Neuronal stem cell (in vitro differentiated cells): ENCODE data around the gene SCYL2.
"Not testable (repeated sequence)": the region's sequence is repeated elsewhere in the genome, so short reads cannot be mapped to it uniquely, and the experiment has no call there.

Source experiments
- DNase-seq: peaks from one replicate; pipeline ENCODE4 v3.0.0-alpha.2; 2013; ENCODE audit warnings: low spot score
- H2AFZ ChIP-seq: one replicate; pipeline ENCODE4 v1.6.1; 2013; ENCODE audit warnings: mild to moderate bottlenecking, low read length, inconsistent platforms
- H2AK5ac ChIP-seq: 2 replicates; pipeline ENCODE4 v1.6.1; 2013; ENCODE audit warnings: low read depth, mild to moderate bottlenecking, inconsistent platforms, low read length, moderate library complexity, mixed read lengths
- H2BK120ac ChIP-seq: 2 replicates; pipeline ENCODE4 v1.6.1; 2013; ENCODE audit warnings: low read depth, mild to moderate bottlenecking, inconsistent platforms, low read length, moderate library complexity, mixed read lengths
- H2BK12ac ChIP-seq: one replicate; pipeline ENCODE4 v1.6.1; 2013; ENCODE audit warnings: low read length, inconsistent platforms
- H2BK15ac ChIP-seq: 2 replicates; pipeline ENCODE4 v1.6.1; 2013; ENCODE audit warnings: mild to moderate bottlenecking, low read length, inconsistent platforms, mixed read lengths
- H2BK5ac ChIP-seq: one replicate; pipeline ENCODE4 v1.6.1; 2013; ENCODE audit warnings: inconsistent platforms, mild to moderate bottlenecking, low read length, moderate library complexity
- H3K14ac ChIP-seq: one replicate; pipeline ENCODE4 v1.6.1; 2013; ENCODE audit warnings: low read length, inconsistent platforms
- H3K18ac ChIP-seq: 2 replicates; pipeline ENCODE4 v1.6.1; 2013; ENCODE audit warnings: low read length, inconsistent platforms
- H3K23ac ChIP-seq: 2 replicates; pipeline ENCODE4 v1.6.1; 2013; ENCODE audit warnings: low read depth, mild to moderate bottlenecking, mixed read lengths, low read length, inconsistent platforms; ENCODE audit not compliant: poor library complexity
- H3K27ac ChIP-seq: replicated peaks from 3 replicates; pipeline ENCODE4 v1.5.1; 2013; ENCODE audit warnings: low read length, inconsistent platforms
- H3K27me3 ChIP-seq, 3 experiments: 2 replicates each; pipeline ENCODE4 v1.6.1; 2013; ENCODE audit warnings: low read length in 3 of 3, mild to moderate bottlenecking in 2 of 3, inconsistent platforms in 1 of 3, low read depth in 1 of 3, mixed read lengths in 1 of 3, moderate library complexity in 1 of 3; ENCODE audit not compliant: control insufficient read depth in 3 of 3, insufficient read depth in 3 of 3
- H3K36me3 ChIP-seq, 2 donors: replicated peaks in 1 of 2; 2 replicates each; pipeline ENCODE4 v1.6.1; 2013; ENCODE audit warnings: low read length in 2 of 2; ENCODE audit not compliant: control insufficient read depth in 2 of 2, insufficient read depth in 2 of 2
- H3K4ac ChIP-seq: 2 replicates; pipeline ENCODE4 v1.6.1; 2013; ENCODE audit warnings: inconsistent platforms, mild to moderate bottlenecking, low read length, moderate library complexity
- H3K4me1 ChIP-seq, 2 donors: 1 replicate in 1 of 2; 2 replicates in 1 of 2; pipeline ENCODE4 v1.6.1; 2013; ENCODE audit warnings: low read length in 2 of 2, low read depth in 1 of 2; ENCODE audit not compliant: control insufficient read depth in 2 of 2, insufficient read depth in 1 of 2
- H3K4me2 ChIP-seq: one replicate; pipeline ENCODE4 v1.6.1; 2013; ENCODE audit warnings: mild to moderate bottlenecking, low read length, inconsistent platforms; ENCODE audit not compliant: insufficient read depth, poor library complexity, severe bottlenecking
- H3K4me3 ChIP-seq, 2 donors: 2 replicates each; pipeline ENCODE4 v1.5.1; 2013; ENCODE audit warnings: low read length in 2 of 2, mild to moderate bottlenecking in 2 of 2, inconsistent platforms in 1 of 2, moderate library complexity in 1 of 2
- H3K79me1 ChIP-seq: one replicate; pipeline ENCODE4 v1.6.1; 2013; ENCODE audit warnings: low read depth, mild to moderate bottlenecking, inconsistent platforms, low read length, moderate library complexity
- H3K9ac ChIP-seq: one replicate; pipeline ENCODE4 v1.6.1; 2013; ENCODE audit warnings: mild to moderate bottlenecking, low read depth, low read length, inconsistent platforms; ENCODE audit not compliant: poor library complexity
- H3K9me3 ChIP-seq, 2 donors: replicated peaks in 1 of 2; 2 replicates each; pipeline versions ENCODE3 to v1.6.1; 2013; ENCODE audit warnings: low read length in 2 of 2, mild to moderate bottlenecking in 2 of 2, inconsistent platforms in 1 of 2, low read depth in 1 of 2, mixed read lengths in 1 of 2, moderate library complexity in 1 of 2; ENCODE audit not compliant: control insufficient read depth in 2 of 2, insufficient read depth in 1 of 2
- H4K8ac ChIP-seq: one replicate; pipeline ENCODE4 v1.6.1; 2013; ENCODE audit warnings: low read depth, mild to moderate bottlenecking, inconsistent platforms, low read length, moderate library complexity
- H4K91ac ChIP-seq: one replicate; pipeline ENCODE4 v1.6.1; 2013; ENCODE audit warnings: low read length, low read depth, mild to moderate bottlenecking, inconsistent platforms; ENCODE audit not compliant: poor library complexity
- WGBS, 2 donors: extraction: QIAGEN DNeasy Blood & Tissue Kit; methylation state at CpG; one replicate each; pipeline ENCODE4 v1.1.7; 2013; ENCODE audit warnings: missing lambda C conversion rate in 2 of 2, mixed read lengths in 1 of 2; ENCODE audit not compliant: insufficient read length in 2 of 2, insufficient replicate concordance in 1 of 2; ENCODE audit errors: extremely low coverage in 2 of 2; 5-methylcytosine and 5-hydroxymethylcytosine counted together

Gene SCYL2

GRCh38 chr12:100337299-100337698, 70.3 kb downstream of the SCYL2 start:
- Histone ChIP-seq H3K27ac (no peak overlapping the region), H3K4ac (no peak overlapping the region), H3K9me3 (no peaks in the 10 kb centered on the region), H3K4me1 (no peaks in the 10 kb centered on the region), H2BK120ac (no peak overlapping the region), H4K8ac (no peak overlapping the region), H2BK15ac (no peak overlapping the region), H3K18ac (no peak overlapping the region), H2AK5ac (no peak overlapping the region), H3K79me1 (no peaks in the 10 kb centered on the region), H3K4me3 (no peak overlapping the region), H3K27me3 (no peaks in the 10 kb centered on the region), H4K91ac (no peak overlapping the region), H3K9ac (no peak overlapping the region), H2BK5ac (no peak overlapping the region), H3K4me2 (no peak overlapping the region), H3K23ac (no peak overlapping the region), H3K14ac (no peak overlapping the region), H2BK12ac (no peak overlapping the region), H3K36me3 (peaks cover 8 to 88% of the 10 kb centered on the region in 2 donors), H2AFZ (no peak overlapping the region)
- WGBS, 2 donors = no CpG with 5 or more reads among the region's 3 CpGs
- DNase-seq = no peak

GRCh38 chr12:100337727-100338126, 70.8 kb downstream of the SCYL2 start:
- Histone ChIP-seq H4K91ac (no peak overlapping the region), H2BK120ac (no peak overlapping the region), H2AFZ (no peak overlapping the region), H3K79me1 (no peaks in the 10 kb centered on the region), H2BK15ac (no peak overlapping the region), H3K4ac (no peak overlapping the region), H2BK12ac (no peak overlapping the region), H3K18ac (no peak overlapping the region), H3K27me3 (no peaks in the 10 kb centered on the region), H3K4me1 (no peaks in the 10 kb centered on the region), H3K23ac (no peak overlapping the region), H3K9ac (no peak overlapping the region), H3K27ac (no peak overlapping the region), H4K8ac (no peak overlapping the region), H3K14ac (no peak overlapping the region), H3K4me3 (no peak overlapping the region), H2BK5ac (no peak overlapping the region), H3K36me3 (peaks cover 8 to 89% of the 10 kb centered on the region in 2 donors), H3K4me2 (no peak overlapping the region), H2AK5ac (no peak overlapping the region), H3K9me3 (no peaks in the 10 kb centered on the region)
- no peak for DNase-seq

- Histone ChIP-seq H3K79me1 (no peaks in the 10 kb centered on the region), H3K4me2 (no peak overlapping the region), H2AK5ac (no peak overlapping the region), H3K9me3 (no peaks in the 10 kb centered on the region), H3K9ac (no peak overlapping the region), H4K91ac (no peak overlapping the region), H3K4me1 (no peaks in the 10 kb centered on the region), H2AFZ (no peak overlapping the region), H2BK120ac (no peak overlapping the region), H2BK5ac (no peak overlapping the region), H3K27me3 (no peaks in the 10 kb centered on the region), H3K36me3 (peaks cover 8 to 78% of the 10 kb centered on the region in 2 donors), H4K8ac (no peak overlapping the region), H3K27ac (no peak overlapping the region), H2BK12ac (no peak overlapping the region), H2BK15ac (no peak overlapping the region), H3K4me3 (no peak overlapping the region), H3K23ac (no peak overlapping the region), H3K4ac (no peak overlapping the region), H3K14ac (no peak overlapping the region), H3K18ac (no peak overlapping the region)
- DNase-seq = no peak
These were observed 72.1 kb downstream of the SCYL2 start for GRCh38 chr12:100339071-100339470.

- not testable (repeated sequence) for H3K23ac ChIP-seq, H3K4me2 ChIP-seq
- WGBS, 2 donors = no CpG with 5 or more reads among the region's 2 CpGs
These were observed 75.9 kb downstream of the SCYL2 start for GRCh38 chr12:100342897-100343296.

More at GRCh38 chr12:100342897-100343296, 75.9 kb downstream of the SCYL2 start:
- not testable (repeated sequence) for H3K4me1 ChIP-seq, H2BK15ac ChIP-seq, H2AFZ ChIP-seq, H3K4ac ChIP-seq, H4K8ac ChIP-seq, H3K27me3 ChIP-seq, DNase-seq, H2AK5ac ChIP-seq, H3K4me3 ChIP-seq, H2BK5ac ChIP-seq, H3K14ac ChIP-seq, H2BK120ac ChIP-seq, H3K79me1 ChIP-seq, H4K91ac ChIP-seq, H3K18ac ChIP-seq, H3K9ac ChIP-seq, H2BK12ac ChIP-seq, H3K27ac ChIP-seq, H3K9me3 ChIP-seq
- H3K36me3 ChIP-seq = peaks cover 5 to 39% of the 10 kb centered on the region in 2 donors
